ENCODE measurements around the gene PITHD1.
"Not testable (repeated sequence)": the region's sequence is repeated elsewhere in the genome, so short reads cannot be mapped to it uniquely, and the experiment has no call there.

Gene PITHD1

GRCh38 chr1:23799255-23799569, 21.0 kb downstream of the PITHD1 start:
- no peak for DNase-seq (ENCODE audit: low read depth)

GRCh38 chr1:23799570-23800399, 21.6 kb downstream of the PITHD1 start:
- DNase-seq (ENCODE audit: low read depth): no peak

GRCh38 chr1:23800400-23801337, 22.5 kb downstream of the PITHD1 start, which contains the start of gene GALE:
Gene GALE, minus strand, starts transcription at chr1:23800754. Its CDS starts 1,747 bp downstream, at chr1:23799007.
- DNase-seq (ENCODE audit: low read depth): peak; percentile 98

- DNase-seq (ENCODE audit: low read depth): no peak
Observed at GRCh38 chr1:23801338-23801748, 23.1 kb downstream of the PITHD1 start.

GRCh38 chr1:23801876-23802275, 23.7 kb downstream of the PITHD1 start:
- DNase-seq (ENCODE audit: low read depth): no peak

- DNase-seq (ENCODE audit: low read depth): not testable (repeated sequence)
Observed at GRCh38 chr1:23802809-23803342, 24.7 kb downstream of the PITHD1 start.

GRCh38 chr1:23803674-23804073, 25.5 kb downstream of the PITHD1 start:
- DNase-seq (ENCODE audit: low read depth): no peak

- no peak for DNase-seq (ENCODE audit: low read depth)
Observed at GRCh38 chr1:23804183-23804835, 26.1 kb downstream of the PITHD1 start.

GRCh38 chr1:23805025-23805424, 26.8 kb downstream of the PITHD1 start:
- DNase-seq (ENCODE audit: low read depth): no peak

- DNase-seq (ENCODE audit: low read depth): no peak
Observed at GRCh38 chr1:23806280-23806679, 28.1 kb downstream of the PITHD1 start.

GRCh38 chr1:23807453-23807852, 29.2 kb downstream of the PITHD1 start:
- DNase-seq (ENCODE audit: low read depth): no peak

GRCh38 chr1:23809751-23810171, 31.5 kb downstream of the PITHD1 start:
- peak; percentile 76 for DNase-seq (ENCODE audit: low read depth)

- no peak for DNase-seq (ENCODE audit: low read depth)
Observed at GRCh38 chr1:23810818-23811540, 32.8 kb downstream of the PITHD1 start.

- no peak for DNase-seq (ENCODE audit: low read depth)
Observed at GRCh38 chr1:23814016-23814415, 35.8 kb downstream of the PITHD1 start.

GRCh38 chr1:23816361-23816760, 38.1 kb downstream of the PITHD1 start:
- no peak for DNase-seq (ENCODE audit: low read depth)

- no peak for DNase-seq (ENCODE audit: low read depth)
Observed at GRCh38 chr1:23816906-23817305, 38.7 kb downstream of the PITHD1 start.

GRCh38 chr1:23817633-23818032, 39.4 kb downstream of the PITHD1 start:
- DNase-seq (ENCODE audit: low read depth): no peak

GRCh38 chr1:23823767-23824166, 45.5 kb downstream of the PITHD1 start:
- no peak for DNase-seq (ENCODE audit: low read depth)

GRCh38 chr1:23824711-23825075, 46.5 kb downstream of the PITHD1 start:
- DNase-seq (ENCODE audit: low read depth): no peak

- DNase-seq (ENCODE audit: low read depth): peak; percentile 84
Observed at GRCh38 chr1:23825076-23825761, 47.0 kb downstream of the PITHD1 start, which contains the start of gene HMGCL. Gene HMGCL, minus strand, starts transcription at chr1:23825429. Its CDS starts 14 bp downstream, at chr1:23825415.
